IMR-90 (cell line): ENCODE data around the gene ERG. TPM values are rescaled to one million over a fixed set of nuclear protein-coding genes. Genes with fewer than 3 reads are reported as not detected.

Source experiments
- ATAC-seq: fragments of 200-7000 bp; cut with Tn5 transposase; 2 replicates; pipeline ENCODE4 v1.9.1; 2020; ENCODE audit warnings: low read depth, mild to moderate bottlenecking, moderate library complexity
- BruUV-seq: library from RNA; stranded (reverse); fragments of 400-500 nt; replicated peaks from 2 replicates; lab custom pipeline; 2021; lab: Mats Ljungman, UMichigan
- CTCF ChIA-PET: fragments of 300-600 bp; formaldehyde crosslinking; extraction: SDS; loops from one replicate; lab custom pipeline; 2021; ENCODE audit warnings: antibody characterized with exemption; lab: Yijun Ruan, JAX
- POLR2A ChIA-PET: fragments of 300-600 bp; sonication (Branson Sonifier 250); formaldehyde crosslinking; loops from one replicate; lab custom pipeline; 2022; ENCODE audit warnings: antibody characterized with exemption; ENCODE audit not compliant: unreplicated experiment; lab: Charles Lee
- DNase-seq: peaks from one replicate; pipeline ENCODE4 v3.0.0; 2013
- H2AFZ ChIP-seq: replicated peaks from 2 replicates; pipeline ENCODE3; 2013; ENCODE audit warnings: low read length, mild to moderate bottlenecking; ENCODE audit not compliant: poor library complexity
- H2AK5ac ChIP-seq: 2 replicates; pipeline ENCODE4 v1.6.1; 2013; ENCODE audit warnings: low read depth, low read length, inconsistent platforms
- H2AK9ac ChIP-seq: replicated peaks from 2 replicates; pipeline ENCODE3; 2013; ENCODE audit warnings: mild to moderate bottlenecking, low read depth, low read length, moderate library complexity; ENCODE audit not compliant: poor library complexity
- H2BK120ac ChIP-seq: 2 replicates; pipeline ENCODE4 v1.6.1; 2013; ENCODE audit warnings: low read depth, low read length, inconsistent platforms
- H2BK15ac ChIP-seq: 3 replicates; pipeline ENCODE4 v1.6.1; 2013; ENCODE audit warnings: low read depth, low read length, inconsistent platforms
- H2BK20ac ChIP-seq: 2 replicates; pipeline ENCODE4 v1.6.1; 2013; ENCODE audit warnings: low read depth, mild to moderate bottlenecking, inconsistent platforms, low read length, moderate library complexity
- H2BK5ac ChIP-seq: 2 replicates; pipeline ENCODE4 v1.6.1; 2013; ENCODE audit warnings: mild to moderate bottlenecking, low read depth, low read length, inconsistent platforms; ENCODE audit not compliant: poor library complexity, severe bottlenecking
- H3K14ac ChIP-seq: replicated peaks from 2 replicates; pipeline ENCODE4 v1.6.1; 2013; ENCODE audit warnings: low read depth, low read length, inconsistent platforms
- H3K18ac ChIP-seq: 2 replicates; pipeline ENCODE4 v1.6.1; 2013; ENCODE audit warnings: low read depth, low read length, control low read depth
- H3K23ac ChIP-seq: 2 replicates; pipeline ENCODE4 v1.6.1; 2013; ENCODE audit warnings: low read depth, low read length, inconsistent platforms
- H3K27ac ChIP-seq: 2 replicates; pipeline ENCODE4 v1.5.1; 2013; ENCODE audit warnings: mild to moderate bottlenecking, control low read depth, low read length; ENCODE audit not compliant: insufficient read depth
- H3K27me3 ChIP-seq: 2 replicates; pipeline ENCODE4 v1.6.1; 2013; ENCODE audit warnings: low read length; ENCODE audit not compliant: control insufficient read depth, insufficient read depth
- H3K36me3 ChIP-seq: 2 replicates; pipeline ENCODE4 v1.6.1; 2013; ENCODE audit warnings: low read length, mixed read lengths; ENCODE audit not compliant: control insufficient read depth, insufficient read depth
- H3K4ac ChIP-seq: 2 replicates; pipeline ENCODE4 v1.6.1; 2013; ENCODE audit warnings: low read depth, low read length, inconsistent platforms
- H3K4me1 ChIP-seq: 2 replicates; pipeline ENCODE4 v1.6.1; 2013; ENCODE audit warnings: low read length, mixed read lengths; ENCODE audit not compliant: control insufficient read depth, insufficient read depth
- H3K4me2 ChIP-seq: 2 replicates; pipeline ENCODE4 v1.6.1; 2013; ENCODE audit warnings: low read depth, mild to moderate bottlenecking, control low read depth, low read length, moderate library complexity
- H3K4me3 ChIP-seq: 2 replicates; pipeline ENCODE4 v1.5.1; 2013; ENCODE audit warnings: low read depth, mild to moderate bottlenecking, control low read depth, low read length, moderate library complexity; ENCODE audit not compliant: insufficient read depth
- H3K56ac ChIP-seq: 2 replicates; pipeline ENCODE4 v1.6.1; 2013; ENCODE audit warnings: low read length, inconsistent platforms; ENCODE audit not compliant: insufficient read depth; ENCODE audit errors: extremely low read depth
- H3K79me1 ChIP-seq, 2 experiments: 2 replicates each; pipeline ENCODE4 v1.6.1; 2013; ENCODE audit warnings: low read length in 2 of 2, inconsistent platforms in 1 of 2, low read depth in 1 of 2
- H3K9ac ChIP-seq: 2 replicates; pipeline ENCODE4 v1.6.1; 2013; ENCODE audit warnings: low read depth, low read length, control low read depth
- H3K9me1 ChIP-seq: 2 replicates; pipeline ENCODE4 v1.6.1; 2013; ENCODE audit warnings: low read length, inconsistent platforms; ENCODE audit not compliant: insufficient read depth
- H3K9me3 ChIP-seq: 2 replicates; pipeline ENCODE4 v1.6.1; 2013; ENCODE audit warnings: low read length; ENCODE audit not compliant: control insufficient read depth, insufficient read depth
- H4K20me1 ChIP-seq: 2 replicates; pipeline ENCODE4 v1.6.1; 2013; ENCODE audit warnings: low read length, inconsistent platforms; ENCODE audit not compliant: insufficient read depth
- H4K5ac ChIP-seq: 2 replicates; pipeline ENCODE4 v1.6.1; 2013; ENCODE audit warnings: mild to moderate bottlenecking, low read depth, low read length, control low read depth
- H4K8ac ChIP-seq, 2 experiments: 2 replicates each; pipeline ENCODE4 v1.6.1; 2013; ENCODE audit warnings: low read depth in 2 of 2, low read length in 2 of 2, control low read depth in 1 of 2, inconsistent platforms in 1 of 2
- H4K91ac ChIP-seq: 2 replicates; pipeline ENCODE4 v1.6.1; 2013; ENCODE audit warnings: low read depth, low read length, inconsistent platforms; ENCODE audit not compliant: insufficient read depth
- BHLHE40 ChIP-seq: fragments of 150-350 bp; IDR thresholded peaks from 2 replicates; pipeline ENCODE4 v1.6.1; 2016; ENCODE audit warnings: mild to moderate bottlenecking, low read depth, low read length
- CEBPB ChIP-seq: IDR thresholded peaks from 2 replicates; pipeline ENCODE4 v1.6.1; 2012; ENCODE audit warnings: low read depth, low read length, improper control_type of control experiment
- CHD1 ChIP-seq: IDR thresholded peaks from 2 replicates; pipeline ENCODE4 v1.6.1; 2012; ENCODE audit warnings: low read depth, low read length, improper control_type of control experiment
- ELK1 ChIP-seq: fragments of 150-350 bp; IDR thresholded peaks from 2 replicates; pipeline ENCODE4 v1.6.1; 2016; ENCODE audit warnings: low read depth, mild to moderate bottlenecking, low read length, moderate library complexity, borderline replicate concordance
- FOS ChIP-seq: fragments of 150-350 bp; IDR thresholded peaks from 2 replicates; pipeline ENCODE4 v1.6.1; 2016; ENCODE audit warnings: low read depth, low read length
- MAFK ChIP-seq: IDR thresholded peaks from 2 replicates; pipeline ENCODE4 v1.6.1; 2012; ENCODE audit warnings: low read depth, low read length, improper control_type of control experiment
- MAZ ChIP-seq: IDR thresholded peaks from 2 replicates; pipeline ENCODE4 v1.6.1; 2012; ENCODE audit warnings: low read depth, mild to moderate bottlenecking, low read length, improper control_type of control experiment, moderate library complexity, borderline replicate concordance
- NFE2L2 ChIP-seq: fragments of 150-350 bp; IDR thresholded peaks from 2 replicates; pipeline ENCODE4 v1.6.1; 2016; ENCODE audit warnings: low read depth, mild to moderate bottlenecking, low read length
- POLR2A ChIP-seq: IDR thresholded peaks from 2 replicates; pipeline ENCODE4 v1.6.1; 2012; ENCODE audit warnings: mild to moderate bottlenecking, low read depth, low read length
- RAD21 ChIP-seq: IDR thresholded peaks from 2 replicates; pipeline ENCODE4 v1.6.1; 2012; ENCODE audit warnings: low read length, improper control_type of control experiment
- RCOR1 ChIP-seq: IDR thresholded peaks from 2 replicates; pipeline ENCODE4 v1.6.1; 2012; ENCODE audit warnings: mild to moderate bottlenecking, low read length, improper control_type of control experiment; ENCODE audit not compliant: insufficient replicate concordance
- RFX5 ChIP-seq: IDR thresholded peaks from 2 replicates; pipeline ENCODE4 v1.8.0; 2012; ENCODE audit warnings: low read depth, mild to moderate bottlenecking, low read length, moderate library complexity
- SMC3 ChIP-seq: fragments of 150-350 bp; IDR thresholded peaks from 2 replicates; pipeline ENCODE4 v1.6.1; 2016; ENCODE audit warnings: low read depth, mild to moderate bottlenecking, antibody characterized with exemption, low read length, moderate library complexity
- WGBS, 2 experiments: methylation state at CpG; one replicate each; pipeline versions ENCODE4 v1.1.5 to v1.1.7; 2013; ENCODE audit warnings: missing lambda C conversion rate in 2 of 2; ENCODE audit not compliant: insufficient read length in 1 of 2; ENCODE audit errors: extremely low coverage in 2 of 2; 5-methylcytosine and 5-hydroxymethylcytosine counted together
- dilution Hi-C: fragments of 300-500 bp; cut with HindIII; formaldehyde crosslinking; loops from one replicate; pipeline ENCODE4 v1.14.3; 2018; ENCODE audit warnings: low sequenced_read_pairs; ENCODE audit not compliant: unreplicated experiment
- in situ Hi-C: fragments of 300-500 bp; cut with MboI; formaldehyde crosslinking; loops from 3 replicates; pipeline ENCODE4 v1.14.3; 2019; ENCODE audit warnings: low sequenced_read_pairs, inconsistent platforms, mixed read lengths
- intact Hi-C: fragments of 100-400 bp; cut with micrococcal nuclease; formaldehyde crosslinking; loops from 2 replicates; pipeline ENCODE4 v1.10.0; 2022
- polyA plus RNA-seq, 3 experiments: library from polyadenylated mRNA; depleted of rRNA; stranded (reverse); fragments of >200 nt; gene quantifications; 2 replicates each; pipeline ENCODE4 v1.2.3, GENCODE V29; 2012; ENCODE audit warnings: low replicate concordance in 1 of 3
- total RNA-seq: library from RNA; depleted of rRNA; stranded (reverse); fragments of >200 nt; gene quantifications from 2 replicates; pipeline ENCODE4 v1.2.3, GENCODE V29; 2012
- TF ChIP-seq, protein P1 (sequence below): fragments of 150-350 bp; IDR thresholded peaks from 2 replicates; pipeline ENCODE4 v1.6.1; 2017; ENCODE audit warnings: mild to moderate bottlenecking, antibody characterized with exemption, low read length, low read depth

ERG gene
- total and polyA plus RNA-seq, 2 of the 4 experiments (the other 2 are of a cell fraction) = not detected

DNA sequence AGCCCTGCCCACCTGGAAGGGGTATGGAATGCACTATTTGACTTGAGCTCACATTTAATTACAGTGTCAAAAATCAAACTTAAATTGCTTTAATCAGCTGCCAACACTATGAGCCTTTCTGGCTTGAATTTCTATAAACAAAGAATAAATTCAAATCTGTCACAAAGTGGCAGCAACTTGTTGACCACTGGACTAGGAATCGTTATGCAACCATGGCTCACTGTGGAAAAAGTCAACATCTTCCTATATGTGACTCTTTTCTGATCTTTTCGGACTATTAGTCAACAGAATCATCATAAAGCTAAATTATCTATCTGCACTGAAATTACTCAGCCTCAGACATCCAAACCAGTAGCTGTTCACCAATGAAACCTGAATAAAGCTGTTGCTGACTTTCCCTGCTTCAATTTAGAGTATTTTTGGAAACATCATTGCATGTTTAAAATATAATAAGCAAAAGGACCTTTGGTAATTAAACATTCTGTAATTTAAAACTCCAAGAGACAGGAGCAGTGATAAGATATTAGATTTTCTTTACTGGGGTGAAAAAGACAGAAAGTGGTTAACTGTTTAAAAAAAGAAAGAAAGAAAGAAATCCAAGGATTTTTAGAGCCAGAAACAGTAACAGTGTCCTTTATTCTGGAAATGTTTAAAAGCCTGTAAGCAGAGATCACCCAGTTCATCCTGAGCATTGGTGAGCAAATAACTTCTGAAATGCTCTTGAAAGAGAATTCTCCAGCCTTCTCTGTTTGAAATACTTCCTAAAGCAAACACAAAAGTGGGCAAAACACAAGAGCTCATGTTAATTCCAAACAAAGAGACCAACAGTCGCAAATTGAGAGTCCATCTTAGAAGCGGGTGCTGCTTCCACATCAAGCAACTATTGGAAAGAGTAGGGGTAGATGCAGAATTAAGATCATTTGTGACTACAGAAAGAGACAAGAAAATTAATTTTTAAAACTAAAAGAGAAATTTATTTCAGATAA lies 26.2 kb upstream of the ERG start:
- no peak overlapping the region for H2BK20ac ChIP-seq
- WGBS, 2 experiments = no CpG with 5 or more reads among the region's 4 CpGs
- no peaks in the 10 kb centered on the region for H3K9me1 ChIP-seq
- intact Hi-C loops (no loop called here), in situ Hi-C loops (loop anchor here (5.0 to 10.0 kb wide), 2 partner anchors 190 to 618 kb away; no protein-coding TSS in a partner anchor), dilution Hi-C loops (no loop called here)
- no peak overlapping the region for H2AK5ac ChIP-seq
- peaks cover 30% of the 10 kb centered on the region for H3K27me3 ChIP-seq
- POLR2A ChIA-PET = no interaction called here
- no peak for ATAC-seq
- H4K91ac ChIP-seq = no peak overlapping the region
- CTCF ChIA-PET = interaction anchor here (0.7 kb wide), 1 partner anchor 1177 kb away, joined by 3 read pairs; no protein-coding TSS in a partner anchor
- H2BK15ac ChIP-seq = no peak overlapping the region
- H2BK120ac ChIP-seq = no peak overlapping the region
- H3K4ac ChIP-seq = no peak overlapping the region
- H3K14ac ChIP-seq = no peak overlapping the region
- no peak overlapping the region for H3K9ac ChIP-seq
- H4K8ac ChIP-seq = no peak overlapping the region
- H2BK5ac ChIP-seq = no peak overlapping the region
- H3K36me3 ChIP-seq = no peaks in the 10 kb centered on the region
- no peak overlapping the region for H3K18ac ChIP-seq
- H3K79me1 ChIP-seq = no peaks in the 10 kb centered on the region
- no peak overlapping the region for H4K5ac ChIP-seq
- no TSS peak for BruUV-seq
- no peak overlapping the region for H2AK9ac ChIP-seq
- no peak for DNase-seq
- no peaks in the 10 kb centered on the region for H3K9me3 ChIP-seq
- no peak overlapping the region for H3K4me3 ChIP-seq
- no peak overlapping the region for H2AFZ ChIP-seq
- no peaks in the 10 kb centered on the region for H3K4me1 ChIP-seq
- no peak overlapping the region for H3K27ac ChIP-seq
- no peaks in the 10 kb centered on the region for H4K20me1 ChIP-seq
- H3K56ac ChIP-seq = no peak overlapping the region
- H3K23ac ChIP-seq = no peak overlapping the region
- TF ChIP-seq ELK1 (no peak), CHD1 (no peak), RCOR1 (no peak), CEBPB (no peak), MAFK (no peak), BHLHE40 (no peak), MAZ (no peak), POLR2A (no peak), FOS (no peak), RAD21 (no peak), SMC3 (no peak), RFX5 (no peak), NFE2L2 (no peak)
- TF ChIP-seq, protein P1, sequence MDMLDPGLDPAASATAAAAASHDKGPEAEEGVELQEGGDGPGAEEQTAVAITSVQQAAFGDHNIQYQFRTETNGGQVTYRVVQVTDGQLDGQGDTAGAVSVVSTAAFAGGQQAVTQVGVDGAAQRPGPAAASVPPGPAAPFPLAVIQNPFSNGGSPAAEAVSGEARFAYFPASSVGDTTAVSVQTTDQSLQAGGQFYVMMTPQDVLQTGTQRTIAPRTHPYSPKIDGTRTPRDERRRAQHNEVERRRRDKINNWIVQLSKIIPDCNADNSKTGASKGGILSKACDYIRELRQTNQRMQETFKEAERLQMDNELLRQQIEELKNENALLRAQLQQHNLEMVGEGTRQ = no peak
- H3K4me2 ChIP-seq = no peak overlapping the region
